MM.1S (cell line): ENCODE measurements around the gene APBA1.

ENCODE experiments used
- CTCF ChIP-seq: fragments of 300-600 bp; sonication (generic); IDR thresholded peaks from 2 replicates; pipeline ENCODE4 v1.5.1; 2016; ENCODE audit warnings: antibody characterized with exemption, low read length, mixed read lengths
- EZH2 ChIP-seq: fragments of 300-600 bp; sonication (generic); optimal IDR thresholded peaks from 2 replicates; pipeline ENCODE3; 2017; ENCODE audit warnings: low read depth, mild to moderate bottlenecking, antibody characterized with exemption, low read length, mixed read lengths

DNA sequence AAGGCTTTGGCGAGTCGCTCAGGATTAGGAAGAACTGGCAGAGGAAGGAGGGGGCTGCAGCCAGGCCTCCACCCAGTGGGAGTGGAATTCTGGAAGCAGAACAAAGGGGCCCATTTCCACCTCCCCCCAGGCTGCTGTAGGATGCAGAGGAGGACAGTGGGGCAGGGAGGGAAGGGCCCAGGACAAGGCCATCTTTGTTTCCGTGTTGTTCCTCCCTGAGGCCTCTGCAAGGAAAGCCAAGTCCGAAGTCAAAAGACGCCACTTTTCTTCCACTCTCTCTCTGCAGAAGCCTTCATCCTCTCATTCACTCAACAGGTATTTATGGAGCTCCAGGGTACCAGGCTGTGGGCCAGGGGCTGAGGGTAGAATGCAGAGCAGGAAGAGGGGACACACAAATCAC, 276.5 kb downstream of the APBA1 start:
- no peak for TF ChIP-seq CTCF
- TF ChIP-seq EZH2 = no peak
